ENCODE data around the gene MRPL38. TPM values are rescaled to one million over a fixed set of nuclear protein-coding genes. Genes with fewer than 3 reads are reported as not detected.
A peak's percentile ranks its signal among the peaks of the same experiment; 100 is the strongest.
"Not testable (repeated sequence)": the region's sequence is repeated elsewhere in the genome, so short reads cannot be mapped to it uniquely, and the experiment has no call there.

The MRPL38 gene
- total RNA-seq, 2 donors from 2014 or later, result 47.7 to 77.8 TPM

- H3K4me1 ChIP-seq, result peaks cover 51% of the 10 kb centered on the region
- WGBS, 2 donors, result 91 to 99% methylated on average over 8 to 38 of the region's 38 CpGs
- intact Hi-C loops (cut with DNase I), result no loop called here
These were observed 30.1 kb downstream of the MRPL38 start for GRCh38 chr17:75874323-75875181.

GRCh38 chr17:75873587-75874322 lies 30.9 kb downstream of the MRPL38 start:
- peaks cover 50% of the 10 kb centered on the region for H3K4me1 ChIP-seq
- peak overlapping the region; percentile 56 to 79 (median 76) for H3K27ac ChIP-seq
- ATAC-seq (no peak), DNase-seq (no peak)
- WGBS, 2 donors, result 74 to 85% methylated on average over 7 to 11 of the region's 11 CpGs
- no peaks in the 10 kb centered on the region for H3K36me3 ChIP-seq (replicated peaks in 1 of 2; ENCODE audit: insufficient read depth in 1 of 2, low read depth in 2 of 2)
- H3K4me3 ChIP-seq, result no peak overlapping the region
- intact Hi-C loops (cut with DNase I), result no loop called here
- H3K27me3 ChIP-seq, result no peaks in the 10 kb centered on the region
- H3K9me3 ChIP-seq, result no peaks in the 10 kb centered on the region
- TF ChIP-seq CTCF (IDR thresholded peaks at IDR 0.05), result no peak
- no peak for TF ChIP-seq POLR2A (IDR thresholded peaks at IDR 0.05)

More at GRCh38 chr17:75874323-75875181, 30.1 kb downstream of the MRPL38 start:
- no peak for DNase-seq
- no peak for ATAC-seq
- peak overlapping the region in 3 of 4 donors; percentile 93 for H3K27ac ChIP-seq
- no peak overlapping the region for H3K4me3 ChIP-seq
- H3K27me3 ChIP-seq, result no peaks in the 10 kb centered on the region
- TF ChIP-seq POLR2A (IDR thresholded peaks at IDR 0.05), result no peak
- no peak for TF ChIP-seq CTCF (IDR thresholded peaks at IDR 0.05)
- H3K9me3 ChIP-seq, result no peaks in the 10 kb centered on the region
- no peaks in the 10 kb centered on the region for H3K36me3 ChIP-seq (replicated peaks in 1 of 2; ENCODE audit: insufficient read depth in 1 of 2, low read depth in 2 of 2)

GRCh38 chr17:75872434-75873351 lies 32.0 kb downstream of the MRPL38 start:
- no peaks in the 10 kb centered on the region for H3K36me3 ChIP-seq (replicated peaks in 1 of 2; ENCODE audit: insufficient read depth in 1 of 2, low read depth in 2 of 2)
- H3K27me3 ChIP-seq, result no peaks in the 10 kb centered on the region
- intact Hi-C loops (cut with DNase I), result no loop called here
- H3K4me3 ChIP-seq, result no peak overlapping the region
- TF ChIP-seq CTCF (IDR thresholded peaks at IDR 0.05) (no peak), POLR2A (IDR thresholded peaks at IDR 0.05) (peak in 2 of 3 donors; percentile 23 to 25)
- 44 to 51% methylated on average over 11 to 13 of the region's 13 CpGs for WGBS, 2 donors
- H3K4me1 ChIP-seq, result peaks cover 40% of the 10 kb centered on the region
- peak; percentile 12 for ATAC-seq
- no peaks in the 10 kb centered on the region for H3K9me3 ChIP-seq
- peak; percentile 43 to 81 (median 62) for DNase-seq
- H3K27ac ChIP-seq, result peak overlapping the region; percentile 56 to 79 (median 76)

GRCh38 chr17:75870228-75870627 lies 34.5 kb downstream of the MRPL38 start:
- Histone ChIP-seq H3K27ac (peak overlapping the region in 1 of 4 donors; percentile 40), H3K4me1 (peaks cover 15% of the 10 kb centered on the region)
- not testable (repeated sequence) for ATAC-seq

More at GRCh38 chr17:75870228-75870627, 34.5 kb downstream of the MRPL38 start:
- H3K27me3 ChIP-seq; DNase-seq; intact Hi-C loops (cut with DNase I); H3K4me3 ChIP-seq; H3K36me3 ChIP-seq (replicated peaks in 1 of 2; ENCODE audit: insufficient read depth in 1 of 2, low read depth in 2 of 2); H3K9me3 ChIP-seq: not testable (repeated sequence)
- 75 to 82% methylated on average over 10 of the region's 10 CpGs for WGBS, 2 donors
